K562 (cell line): ENCODE data around the gene LY6G6D. TPM values are rescaled to one million over a fixed set of nuclear protein-coding genes. Genes with fewer than 3 reads are reported as not detected.

Source experiments
- ARID1B ChIP-seq: fragments of 450-650 bp; IDR thresholded peaks from 2 replicates; pipeline ENCODE4 v1.6.1; 2016; ENCODE audit warnings: antibody characterized with exemption, mild to moderate bottlenecking, inconsistent platforms
- E2F5 ChIP-seq: sonication (generic); formaldehyde crosslinking; IDR thresholded peaks from 2 replicates; pipeline ENCODE4 v1.8.0; 2022; ENCODE audit warnings: mild to moderate bottlenecking, missing genetic modification reagents
- ETV5 ChIP-seq: sonication (generic); formaldehyde crosslinking; IDR thresholded peaks from 2 replicates; pipeline ENCODE4 v1.4.0; 2020; ENCODE audit warnings: low read depth, mild to moderate bottlenecking, missing genetic modification reagents
- ETV6 ChIP-seq, 3 experiments: fragments of 150-350 bp in 1 of 3; sonication (generic) in 1 of 3; formaldehyde crosslinking in 1 of 3; IDR thresholded peaks; 2 replicates each; pipeline versions ENCODE4 v1.6.1 to v1.8.0; 2014 to 2022; ENCODE audit warnings: borderline replicate concordance in 2 of 3, low read depth in 2 of 3, antibody characterized with exemption in 1 of 3, low read length in 1 of 3, mild to moderate bottlenecking in 1 of 3, missing genetic modification reagents in 1 of 3
- FIP1L1 ChIP-seq: fragments of 200-400 bp; formaldehyde crosslinking; IDR thresholded peaks from 2 replicates; pipeline ENCODE4 v1.6.1; 2018; ENCODE audit warnings: mild to moderate bottlenecking, low read depth, low read length; ENCODE audit not compliant: poor library complexity, severe bottlenecking
- FOXJ3 ChIP-seq: sonication (generic); formaldehyde crosslinking; IDR thresholded peaks from 2 replicates; pipeline ENCODE4 v1.4.0; 2020; ENCODE audit warnings: mild to moderate bottlenecking, missing genetic modification reagents
- HMG20A ChIP-seq: fragments of 450-650 bp; formaldehyde crosslinking; conservative IDR thresholded peaks from 2 replicates; pipeline ENCODE4 v1.4.0; 2020; ENCODE audit warnings: mild to moderate bottlenecking, mixed read lengths
- HNRNPL ChIP-seq: fragments of 200-400 bp; formaldehyde crosslinking; IDR thresholded peaks from 2 replicates; pipeline ENCODE4 v1.6.1; 2017; ENCODE audit warnings: low read depth, mild to moderate bottlenecking, low read length
- KDM5B ChIP-seq: fragments of 200-600 bp; sonication (generic); IDR thresholded peaks from 2 replicates; pipeline ENCODE4 v1.6.1; 2012; ENCODE audit warnings: low read depth, mild to moderate bottlenecking, moderate library complexity, low read length, control low read depth, inconsistent platforms; ENCODE audit not compliant: insufficient replicate concordance
- LCOR ChIP-seq: sonication (generic); formaldehyde crosslinking; IDR thresholded peaks from 2 replicates; pipeline ENCODE4 v1.8.0; 2022; ENCODE audit warnings: mild to moderate bottlenecking, missing genetic modification reagents
- MCM7 ChIP-seq, 2 experiments: fragments of 450-650 bp; IDR thresholded peaks; 2 replicates each; pipeline ENCODE4 v1.6.1; 2016 to 2018
- MEF2A ChIP-seq: IDR thresholded peaks from 2 replicates; pipeline ENCODE4 v1.6.1; 2011; ENCODE audit warnings: low read depth, mild to moderate bottlenecking, low read length, moderate library complexity; ENCODE audit not compliant: control insufficient read depth
- MTF1 ChIP-seq: fragments of 250-450 bp; sonication (Bioruptor Pico); IDR thresholded peaks from 2 replicates; pipeline ENCODE4 v1.9.0; 2021; ENCODE audit warnings: moderate library complexity, mild to moderate bottlenecking, inconsistent platforms, borderline replicate concordance
- NONO ChIP-seq, 2 experiments: fragments of 200-400 bp in 1 of 2; fragments of 450-650 bp in 1 of 2; formaldehyde crosslinking in 1 of 2; IDR thresholded peaks; 2 replicates each; pipeline ENCODE4 v1.6.1; 2017; ENCODE audit warnings: low read depth in 2 of 2, mild to moderate bottlenecking in 2 of 2, moderate library complexity in 2 of 2, low read length in 1 of 2
- NRF1 ChIP-seq, 2 experiments: fragments of 450-650 bp; IDR thresholded peaks in 1 of 2; conservative IDR thresholded peaks in 1 of 2; 2 replicates each; pipeline ENCODE4 v1.6.1; 2014; ENCODE audit warnings: mild to moderate bottlenecking in 2 of 2
- SIX5 ChIP-seq, 2 experiments: IDR thresholded peaks; 2 replicates each; pipeline ENCODE4 v1.6.1; 2011; ENCODE audit warnings: low read length in 2 of 2, borderline replicate concordance in 1 of 2, low read depth in 1 of 2, mild to moderate bottlenecking in 1 of 2, moderate library complexity in 1 of 2; ENCODE audit not compliant: insufficient read depth in 1 of 2
- SUPT5H ChIP-seq: fragments of 450-650 bp; IDR thresholded peaks from 2 replicates; pipeline ENCODE4 v1.6.1; 2016
- TGIF2 ChIP-seq: sonication (generic); formaldehyde crosslinking; IDR thresholded peaks from 2 replicates; pipeline ENCODE4 v1.8.1; 2022; ENCODE audit warnings: mild to moderate bottlenecking, missing genetic modification reagents, moderate library complexity
- TSC22D4 ChIP-seq: fragments of 450-650 bp; IDR thresholded peaks from 2 replicates; pipeline ENCODE4 v1.6.1; 2016; ENCODE audit warnings: missing genetic modification characterization, missing biosample characterization, control low read depth
- ZNF263 ChIP-seq: sonication (generic); formaldehyde crosslinking; IDR thresholded peaks from 2 replicates; pipeline ENCODE4 v1.8.0; 2022; ENCODE audit warnings: mild to moderate bottlenecking, missing genetic modification reagents, borderline replicate concordance
- ZNF311 ChIP-seq: fragments of 250-450 bp; sonication (Bioruptor Pico); IDR thresholded peaks from 2 replicates; pipeline ENCODE4 v1.4.0; 2020; ENCODE audit warnings: mild to moderate bottlenecking, moderate library complexity
- ZNF785 ChIP-seq: fragments of 250-450 bp; sonication (Bioruptor Pico); IDR thresholded peaks from 2 replicates; pipeline ENCODE4 v1.4.0; 2020; ENCODE audit warnings: mild to moderate bottlenecking
- polyA plus RNA-seq, 8 experiments: library from polyadenylated mRNA; depleted of rRNA in 4 of 8; stranded (reverse) in 5 of 8; unstranded in 3 of 8; fragments of >200 nt; fragmentation: Nextera tagmentation in 2 of 8; fragmentation: Illumina TruSeq in 1 of 8; extraction: Ambion mirVana in 2 of 8; extraction: Trizol in 1 of 8; gene quantifications; 2 replicates each; pipeline versions ENCODE4 v1.2.1 to v1.2.3, GENCODE V29; 2011 to 2014; ENCODE audit warnings: inconsistent platforms in 1 of 8, missing spikeins in 1 of 8
- total RNA-seq, 7 experiments: library from RNA; depleted of rRNA in 6 of 7; stranded (reverse); fragments of >200 nt in 6 of 7; fragmentation: Illumina TruSeq in 2 of 7; extraction: Trizol in 2 of 7; gene quantifications; 2 replicates each; pipeline versions ENCODE4 v1.2.1 to v1.2.3, GENCODE V29; 2011 to 2021; ENCODE audit warnings: low replicate concordance in 1 of 7
- TF ChIP-seq, protein P1 (sequence below), 2 experiments: fragments of 250-450 bp in 1 of 2; fragments of 450-650 bp in 1 of 2; sonication (Bioruptor Pico) in 1 of 2; IDR thresholded peaks; 2 replicates each; pipeline versions ENCODE4 v1.6.1 to v1.8.0; 2016 to 2021; ENCODE audit warnings: mild to moderate bottlenecking in 2 of 2, moderate library complexity in 2 of 2, missing compliant biosample characterization in 1 of 2, missing genetic modification characterization in 1 of 2
- TF ChIP-seq, protein P2 (sequence below): fragments of 450-650 bp; IDR thresholded peaks from 2 replicates; pipeline ENCODE4 v1.6.1; 2016; ENCODE audit warnings: low read depth, mild to moderate bottlenecking, moderate library complexity
- TF ChIP-seq, protein P3 (sequence below): sonication (generic); formaldehyde crosslinking; IDR thresholded peaks from 2 replicates; pipeline ENCODE4 v1.8.1; 2022; ENCODE audit warnings: missing genetic modification reagents

LY6G6D gene
- total and polyA plus RNA-seq, 9 of the 15 experiments (the other 6 are each of a cell fraction or from before 2014, with no cell fraction given), result 0.30 to 0.38 TPM; not detected in 7

DNA sequence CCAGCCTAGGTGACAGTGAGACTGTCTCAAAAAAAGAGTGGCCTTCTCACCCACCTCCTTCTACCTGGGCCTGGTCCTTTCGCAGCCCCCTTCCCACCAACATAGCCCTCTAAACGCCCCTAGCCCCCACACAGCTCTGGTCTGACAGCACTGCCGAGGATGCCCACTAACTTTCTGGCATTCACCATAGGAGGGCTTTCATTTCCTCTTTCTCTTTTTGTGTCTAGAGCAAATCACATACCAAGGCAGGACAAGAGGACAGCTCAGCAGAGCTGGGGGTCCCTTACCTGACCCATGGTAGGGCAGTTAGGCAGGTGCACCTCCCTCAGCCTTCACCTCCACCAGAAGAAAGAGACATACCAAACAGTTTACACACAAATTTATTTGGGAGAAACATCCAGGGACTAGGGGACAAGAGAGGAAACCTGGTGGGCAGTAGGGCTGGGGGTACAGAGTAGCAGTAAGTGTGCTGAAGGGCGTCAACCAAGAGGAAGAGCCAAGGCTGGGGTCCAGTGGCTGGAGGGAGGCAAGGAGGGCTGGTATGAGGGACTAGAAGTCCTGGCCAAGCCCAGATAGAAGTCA lies 38.7 kb upstream of the LY6G6D start (continued):
- TF ChIP-seq TSC22D4 (tag) (no peak), NONO (IDR thresholded peaks at IDR 0.05; ENCODE audit: low read depth in 2 of 2, low read length in 1 of 2) (no peak), FIP1L1 (no peak), ETV5 (CRISPR knock-in tag) (no peak), ZNF263 (CRISPR knock-in tag) (no peak), MEF2A (no peak), ZNF311 (no peak), SIX5 (IDR thresholded peaks at IDR 0.05; ENCODE audit: borderline replicate concordance in 1 of 2, insufficient read depth in 1 of 2, low read depth in 1 of 2, low read length in 2 of 2) (no peak), NRF1 (conservative IDR thresholded peaks at IDR 0.05 in 1 of 2, IDR thresholded peaks at IDR 0.05 in 1 of 2) (no peak), FOXJ3 (CRISPR knock-in tag) (no peak), MCM7 (IDR thresholded peaks at IDR 0.05) (no peak), ETV6 (IDR thresholded peaks at IDR 0.05; ENCODE audit: borderline replicate concordance in 1 of 2, low read depth in 2 of 2, low read length in 1 of 2) (no peak), ETV6 (CRISPR knock-in tag; IDR thresholded peaks at IDR 0.05; ENCODE audit: borderline replicate concordance) (no peak), SUPT5H (no peak), E2F5 (CRISPR knock-in tag) (0 out of 2 replicates have a peak, but pooled peaks have one; percentile 29), TGIF2 (CRISPR knock-in tag) (peak; percentile 62; the same call in 1 of the 2 replicates), ARID1B (no peak), ZNF785 (CRISPR knock-in tag) (no peak), HMG20A (CRISPR knock-in tag) (no peak), KDM5B (peak; percentile 20), LCOR (0 out of 2 replicates have a peak, but pooled peaks have one; percentile 3), HNRNPL (no peak), MTF1 (no peak)
- TF ChIP-seq, protein P1, sequence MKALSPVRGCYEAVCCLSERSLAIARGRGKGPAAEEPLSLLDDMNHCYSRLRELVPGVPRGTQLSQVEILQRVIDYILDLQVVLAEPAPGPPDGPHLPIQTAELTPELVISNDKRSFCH (CRISPR knock-in tag; IDR thresholded peaks at IDR 0.05), result no peak
- TF ChIP-seq, protein P1 (tag; IDR thresholded peaks at IDR 0.05), result no peak
- TF ChIP-seq, protein P2, sequence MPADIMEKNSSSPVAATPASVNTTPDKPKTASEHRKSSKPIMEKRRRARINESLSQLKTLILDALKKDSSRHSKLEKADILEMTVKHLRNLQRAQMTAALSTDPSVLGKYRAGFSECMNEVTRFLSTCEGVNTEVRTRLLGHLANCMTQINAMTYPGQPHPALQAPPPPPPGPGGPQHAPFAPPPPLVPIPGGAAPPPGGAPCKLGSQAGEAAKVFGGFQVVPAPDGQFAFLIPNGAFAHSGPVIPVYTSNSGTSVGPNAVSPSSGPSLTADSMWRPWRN, result no peak
- TF ChIP-seq, protein P3, sequence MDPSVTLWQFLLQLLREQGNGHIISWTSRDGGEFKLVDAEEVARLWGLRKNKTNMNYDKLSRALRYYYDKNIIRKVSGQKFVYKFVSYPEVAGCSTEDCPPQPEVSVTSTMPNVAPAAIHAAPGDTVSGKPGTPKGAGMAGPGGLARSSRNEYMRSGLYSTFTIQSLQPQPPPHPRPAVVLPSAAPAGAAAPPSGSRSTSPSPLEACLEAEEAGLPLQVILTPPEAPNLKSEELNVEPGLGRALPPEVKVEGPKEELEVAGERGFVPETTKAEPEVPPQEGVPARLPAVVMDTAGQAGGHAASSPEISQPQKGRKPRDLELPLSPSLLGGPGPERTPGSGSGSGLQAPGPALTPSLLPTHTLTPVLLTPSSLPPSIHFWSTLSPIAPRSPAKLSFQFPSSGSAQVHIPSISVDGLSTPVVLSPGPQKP (CRISPR knock-in tag), result no peak
